ENCODE data around the gene RCOR1. TPM values are rescaled to one million over a fixed set of nuclear protein-coding genes. Genes with fewer than 3 reads are reported as not detected.
"Not testable (repeated sequence)": the region's sequence is repeated elsewhere in the genome, so short reads cannot be mapped to it uniquely, and the experiment has no call there.

The RCOR1 gene
- total RNA-seq, 1 donor from 2014 or later = 19.7 TPM

- peaks cover 5% of the 10 kb centered on the region for H3K36me3 ChIP-seq (ENCODE audit: control insufficient read depth, insufficient read depth, low read length)
- H3K27me3 ChIP-seq (ENCODE audit: control insufficient read depth, insufficient read depth, low read length) = no peaks in the 10 kb centered on the region
- DNase-seq (ENCODE audit: low read depth) (no peak), FAIRE-seq (no peak)
- no peak for TF ChIP-seq CTCF (IDR thresholded peaks at IDR 0.05; ENCODE audit: insufficient read depth, low read length, severe bottlenecking)
- no peak overlapping the region for H3K4me3 ChIP-seq (ENCODE audit: low read depth, low read length)
Observed at GRCh38 chr14:102629011-102629444, 36.6 kb downstream of the RCOR1 start.

- FAIRE-seq = no peak
- H3K36me3 ChIP-seq (ENCODE audit: control insufficient read depth, insufficient read depth, low read length) = peaks cover 5% of the 10 kb centered on the region
- no peak for DNase-seq (ENCODE audit: low read depth)
- no peak for TF ChIP-seq CTCF (IDR thresholded peaks at IDR 0.05; ENCODE audit: insufficient read depth, low read length, severe bottlenecking)
- H3K27me3 ChIP-seq (ENCODE audit: control insufficient read depth, insufficient read depth, low read length) = no peaks in the 10 kb centered on the region
- H3K4me3 ChIP-seq (ENCODE audit: low read depth, low read length) = no peak overlapping the region
Observed at GRCh38 chr14:102629808-102630350, 37.4 kb downstream of the RCOR1 start.

GRCh38 chr14:102630405-102630804 is 38.0 kb downstream of the RCOR1 start:
- no peak for TF ChIP-seq CTCF (IDR thresholded peaks at IDR 0.05; ENCODE audit: insufficient read depth, low read length, severe bottlenecking)
- H3K36me3 ChIP-seq (ENCODE audit: control insufficient read depth, insufficient read depth, low read length) = peaks cover 5% of the 10 kb centered on the region
- FAIRE-seq = no peak
- no peak overlapping the region for H3K4me3 ChIP-seq (ENCODE audit: low read depth, low read length)
- no peak for DNase-seq (ENCODE audit: low read depth)
- no peaks in the 10 kb centered on the region for H3K27me3 ChIP-seq (ENCODE audit: control insufficient read depth, insufficient read depth, low read length)

GRCh38 chr14:102630881-102631280 is 38.4 kb downstream of the RCOR1 start:
- FAIRE-seq = no peak
- peaks cover 5% of the 10 kb centered on the region for H3K36me3 ChIP-seq (ENCODE audit: control insufficient read depth, insufficient read depth, low read length)
- no peak overlapping the region for H3K4me3 ChIP-seq (ENCODE audit: low read depth, low read length)
- DNase-seq (ENCODE audit: low read depth) = no peak
- TF ChIP-seq CTCF (IDR thresholded peaks at IDR 0.05; ENCODE audit: insufficient read depth, low read length, severe bottlenecking) = no peak
- H3K27me3 ChIP-seq (ENCODE audit: control insufficient read depth, insufficient read depth, low read length) = no peaks in the 10 kb centered on the region

- no peak for DNase-seq (ENCODE audit: low read depth)
Observed at GRCh38 chr14:102633906-102634595, 41.6 kb downstream of the RCOR1 start.

GRCh38 chr14:102639611-102640010 is 47.2 kb downstream of the RCOR1 start:
- not testable (repeated sequence) for H3K4me3 ChIP-seq (ENCODE audit: low read depth, low read length); DNase-seq (ENCODE audit: low read depth); FAIRE-seq; H3K36me3 ChIP-seq (ENCODE audit: control insufficient read depth, insufficient read depth, low read length); H3K27me3 ChIP-seq (ENCODE audit: control insufficient read depth, insufficient read depth, low read length)

More at GRCh38 chr14:102633906-102634595, 41.6 kb downstream of the RCOR1 start:
- Histone ChIP-seq H3K27me3 (ENCODE audit: control insufficient read depth, insufficient read depth, low read length) (no peaks in the 10 kb centered on the region), H3K36me3 (ENCODE audit: control insufficient read depth, insufficient read depth, low read length) (peaks cover 3% of the 10 kb centered on the region), H3K4me3 (ENCODE audit: low read depth, low read length) (no peak overlapping the region)
- FAIRE-seq = no peak
- TF ChIP-seq CTCF (IDR thresholded peaks at IDR 0.05; ENCODE audit: insufficient read depth, low read length, severe bottlenecking) = no peak

Data from bronchial epithelial cell (primary cell).